GM12865 (cell line): ENCODE measurements around the gene PABPC3.

ENCODE experiments used
- DNase-seq: peaks from one replicate; pipeline ENCODE4 v3.0.0; 2010; ENCODE audit warnings: low read depth
- H3K4me3 ChIP-seq: 2 replicates; pipeline ENCODE4 v1.5.1; 2011; ENCODE audit warnings: mild to moderate bottlenecking, low read depth, low read length, control low read depth
- CTCF ChIP-seq: IDR thresholded peaks from 2 replicates; pipeline ENCODE4 v1.5.1; 2011; ENCODE audit warnings: low read length, control low read depth, low read depth, inconsistent platforms; ENCODE audit not compliant: insufficient read depth; ENCODE audit errors: missing control alignments

The PABPC3 gene

GRCh38 chr13:25095851-25096453, at the start of gene PABPC3:
Gene PABPC3, plus strand, starts transcription at chr13:25096136. Its CDS starts 63 bp downstream, at chr13:25096199.
- no peak for DNase-seq
- H3K4me3 ChIP-seq = no peak within 1 kb of the TSS
- no peak for TF ChIP-seq CTCF

- no peak for DNase-seq
- no peak for TF ChIP-seq CTCF
- no peak overlapping the region for H3K4me3 ChIP-seq
Observed at GRCh38 chr13:25046274-25046984, 49.5 kb upstream of the PABPC3 start.

GRCh38 chr13:25046985-25047511, 48.9 kb upstream of the PABPC3 start:
- no peak for DNase-seq
- no peak for TF ChIP-seq CTCF
- no peak overlapping the region for H3K4me3 ChIP-seq

- no peak for TF ChIP-seq CTCF
- H3K4me3 ChIP-seq = no peak overlapping the region
- DNase-seq = no peak
Observed at GRCh38 chr13:25051065-25051464, 44.9 kb upstream of the PABPC3 start.

GRCh38 chr13:25059166-25059565, 36.8 kb upstream of the PABPC3 start:
- no peak for TF ChIP-seq CTCF
- H3K4me3 ChIP-seq = no peak overlapping the region
- DNase-seq = no peak

GRCh38 chr13:25059958-25060357, 36.0 kb upstream of the PABPC3 start:
- TF ChIP-seq CTCF = no peak
- no peak for DNase-seq

More at GRCh38 chr13:25059958-25060357, 36.0 kb upstream of the PABPC3 start:
- no peak overlapping the region for H3K4me3 ChIP-seq
